Stimulated activated CD4-positive, alpha-beta T cell treated with anti-CD3 and anti-CD28 coated beads, Interleukin-4, amount 100 ng/mL, for 4 hours (primary cell): ENCODE results near the gene AKAP6.
"Not testable (repeated sequence)": the region's sequence is repeated elsewhere in the genome, so short reads cannot be mapped to it uniquely, and the experiment has no call there.

Source experiments
- DNase-seq, 2 experiments: peaks; one replicate each; pipeline ENCODE4 v3.0.0-alpha.2; 2020

Gene AKAP6

DNA sequence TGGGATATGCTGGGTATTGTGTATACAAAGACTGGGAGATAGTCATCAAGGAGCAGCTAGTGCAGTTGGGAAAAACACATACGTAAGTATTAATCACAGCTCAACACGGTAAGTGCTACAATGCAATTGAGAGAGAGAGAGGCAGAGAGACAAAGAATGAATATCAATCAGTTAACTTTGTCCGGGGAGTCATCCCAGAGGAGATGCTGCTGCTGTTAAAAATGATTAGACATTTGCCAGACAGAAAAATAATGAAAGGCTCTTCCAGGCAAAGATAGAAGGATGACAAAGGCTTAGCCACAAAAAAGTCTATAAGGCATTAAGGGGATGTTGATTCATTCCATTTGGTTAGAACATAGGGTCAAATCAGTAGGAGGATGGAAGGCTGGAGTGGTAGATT lies 45.1 kb downstream of the AKAP6 start:
- DNase-seq, result no peak

DNA sequence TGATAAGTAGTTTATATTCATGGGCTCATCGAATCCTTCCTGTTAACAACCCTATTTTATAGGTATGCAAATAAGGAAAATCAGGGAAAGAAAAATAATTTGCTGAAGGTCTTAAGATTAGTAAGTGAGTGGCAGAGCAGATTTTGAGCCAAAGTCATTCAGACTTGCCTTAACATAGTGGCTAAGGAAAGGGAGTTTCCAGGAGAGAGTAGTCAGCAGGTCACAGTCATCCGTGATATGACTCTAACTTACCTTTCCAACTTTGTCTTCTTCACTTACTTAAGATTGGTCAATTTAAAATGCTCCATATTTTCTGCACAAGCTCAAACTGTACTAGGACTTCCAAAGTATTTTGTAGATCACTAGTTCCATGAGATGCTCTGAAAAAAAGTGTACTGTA lies 46.6 kb downstream of the AKAP6 start:
- no peak for DNase-seq

DNA sequence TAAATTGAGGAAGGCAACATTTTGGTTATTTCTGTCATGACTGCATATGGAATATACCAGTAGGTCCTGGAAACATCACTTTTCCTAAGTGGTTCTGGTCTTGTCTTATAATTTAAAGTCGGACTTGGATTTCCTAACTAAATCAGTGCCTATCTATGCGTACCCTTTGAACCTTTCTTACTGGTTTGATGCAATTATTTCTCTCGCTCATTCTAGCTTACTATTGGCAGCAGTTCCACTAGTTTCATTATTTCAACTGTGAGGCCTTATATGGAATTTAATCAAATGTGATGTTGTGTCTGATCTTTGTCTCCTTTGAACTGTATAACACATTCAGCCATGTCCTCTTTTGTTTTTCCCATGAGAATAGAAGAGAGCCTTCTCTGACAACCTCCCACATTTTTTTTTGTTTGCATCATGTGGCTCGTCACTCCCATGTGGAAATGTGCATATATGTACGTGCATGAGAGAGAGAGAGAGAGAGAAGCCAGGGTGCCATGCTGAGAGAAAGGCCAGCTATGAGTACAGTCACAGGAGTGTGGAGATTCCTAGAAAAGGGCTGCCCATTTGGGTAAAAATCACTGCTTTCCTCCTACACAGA lies 48.0 kb downstream of the AKAP6 start:
- no peak for DNase-seq

DNA sequence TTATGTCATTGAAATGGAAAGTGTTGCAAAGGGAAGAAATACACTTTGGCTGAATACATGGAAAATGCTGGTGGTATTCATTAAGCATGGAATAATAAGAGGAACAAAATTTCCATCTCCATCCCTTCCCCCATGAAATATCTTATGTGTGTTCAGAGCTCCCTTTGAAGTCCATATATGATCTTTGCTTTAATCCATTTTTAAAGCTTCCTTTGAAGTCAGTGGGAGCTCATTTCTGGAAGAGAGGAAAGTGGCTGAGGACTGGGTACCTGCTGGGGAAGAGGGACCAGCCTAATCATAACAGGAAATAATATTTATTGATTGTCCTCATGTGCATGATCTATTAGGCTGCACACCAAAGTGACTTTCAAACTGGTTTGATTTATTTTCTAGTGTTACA lies 49.2 kb downstream of the AKAP6 start:
- no peak for DNase-seq

DNA sequence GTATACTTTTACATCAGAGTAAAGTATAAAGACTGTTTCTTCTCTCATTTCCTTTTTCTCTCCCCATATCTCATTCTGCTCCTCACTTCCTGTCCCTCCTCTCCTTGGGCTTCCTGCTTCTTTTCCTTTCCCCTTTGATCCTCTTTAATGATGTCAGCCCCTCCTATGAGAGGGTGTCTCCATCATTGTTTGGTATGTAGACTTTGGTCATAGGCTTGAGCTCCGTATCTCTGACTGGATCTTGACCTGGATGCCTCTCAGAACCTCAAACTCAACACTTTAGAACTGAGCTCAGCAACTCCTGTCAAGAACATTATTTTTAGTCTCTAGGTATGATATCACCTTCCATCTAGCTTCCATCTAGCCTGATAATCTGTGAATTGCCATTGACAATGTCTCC lies 50.3 kb downstream of the AKAP6 start:
- no peak for DNase-seq

DNA sequence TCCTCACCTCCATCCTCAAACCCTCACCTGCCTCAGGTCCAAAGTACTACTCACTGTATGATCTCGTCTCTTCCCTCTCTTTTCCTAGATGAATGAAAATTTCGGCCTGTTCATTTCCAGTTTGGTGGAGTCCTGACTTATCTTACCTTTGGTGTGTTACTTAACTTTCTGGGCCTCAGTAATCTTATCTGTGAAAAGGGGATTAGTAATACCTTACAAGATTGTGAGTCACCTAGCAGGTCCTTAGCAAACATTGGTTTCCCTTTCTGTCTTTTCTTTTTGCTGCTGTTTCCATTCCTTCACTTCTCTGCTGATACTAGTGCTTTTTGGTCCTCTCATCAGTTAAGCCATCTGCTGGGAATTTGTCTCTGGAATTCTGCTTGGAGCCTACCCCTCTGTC lies 52.8 kb downstream of the AKAP6 start:
- DNase-seq, result no peak

DNA sequence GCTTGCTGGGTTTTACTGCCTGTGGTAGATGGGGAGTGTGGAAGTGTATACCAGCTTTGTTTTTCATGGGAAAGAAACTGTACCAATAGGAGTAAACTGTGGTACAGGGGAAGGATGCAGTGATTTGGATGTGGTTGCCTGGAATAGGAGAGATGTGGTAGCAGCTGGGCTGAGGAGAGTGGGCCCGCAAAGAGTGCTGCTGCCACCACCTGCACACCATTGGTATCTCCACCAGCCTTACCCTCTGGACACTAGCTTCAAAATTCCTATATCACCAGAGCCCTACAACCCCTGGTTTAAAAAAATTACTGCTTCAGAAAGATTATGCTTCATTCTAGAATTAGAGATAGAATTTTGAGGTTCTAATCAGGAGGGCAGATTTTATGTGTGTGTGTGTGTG lies 53.6 kb downstream of the AKAP6 start:
- no peak for DNase-seq

DNA sequence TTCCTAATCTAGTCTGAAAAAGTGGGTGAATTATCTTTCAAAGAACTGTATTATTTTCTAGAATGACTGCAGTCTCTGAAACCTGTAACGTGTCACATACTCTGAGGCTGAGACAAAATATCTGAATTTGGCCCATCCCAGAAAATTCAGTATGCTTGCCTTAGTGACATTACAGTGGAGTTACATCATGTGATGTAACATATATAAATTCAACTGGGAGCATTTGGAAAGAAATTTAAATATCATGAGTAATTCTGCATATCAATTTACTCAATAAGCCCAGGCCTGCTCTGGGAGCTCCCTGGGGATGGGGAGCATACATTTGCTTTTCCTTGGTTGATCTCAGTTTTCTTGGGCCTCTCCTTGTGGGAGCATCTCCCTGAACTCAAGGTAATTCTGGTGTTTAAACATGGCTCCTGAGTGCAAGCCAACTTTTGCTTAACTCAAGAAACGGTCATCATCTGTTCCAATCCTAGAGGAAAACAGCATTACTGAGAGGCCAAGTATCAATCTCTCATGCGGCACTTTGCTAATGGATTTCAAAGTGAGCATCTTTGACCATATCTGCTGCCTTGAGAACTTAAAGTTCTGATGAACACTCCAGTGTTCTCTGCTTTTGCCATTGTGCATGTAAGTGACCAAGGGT lies 54.4 kb downstream of the AKAP6 start:
- DNase-seq, result no peak

DNA sequence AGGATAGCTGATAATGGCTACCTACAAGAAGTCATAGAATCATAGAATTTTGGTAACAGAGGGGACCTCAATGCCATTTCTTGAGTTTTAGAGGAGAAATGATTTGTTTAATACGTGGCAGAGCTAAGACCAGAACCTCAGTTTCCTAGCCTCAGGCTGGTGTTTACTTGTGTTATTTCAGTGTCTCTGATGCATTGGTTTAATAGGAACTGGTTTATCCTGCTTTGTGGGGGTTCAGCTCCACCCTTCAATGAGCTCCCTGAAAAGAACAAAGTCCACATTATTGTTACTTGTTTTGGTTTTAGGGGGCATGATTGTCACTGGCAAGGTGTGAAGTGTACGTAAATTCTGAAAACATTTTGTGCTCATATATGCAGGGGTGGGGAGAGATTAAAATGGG lies 55.4 kb downstream of the AKAP6 start:
- DNase-seq, result no peak

DNA sequence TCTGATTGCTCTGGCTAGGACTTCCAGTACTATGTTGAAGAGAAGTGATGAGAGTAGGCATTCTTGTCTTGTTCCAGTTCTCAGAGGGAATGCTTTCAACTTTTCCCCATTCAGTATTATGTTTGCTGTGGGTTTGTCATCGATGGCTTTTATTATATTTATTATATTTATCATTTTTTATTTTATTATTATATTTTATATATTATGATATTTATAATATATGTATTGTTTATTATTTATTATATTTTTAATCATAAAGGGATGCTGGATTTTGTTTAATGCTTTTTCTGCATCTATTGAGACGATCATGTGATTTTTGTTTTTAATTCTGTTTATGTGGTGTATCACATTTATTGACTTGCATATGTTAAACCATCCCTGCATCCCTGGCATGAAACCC lies 58.2 kb downstream of the AKAP6 start:
- not testable (repeated sequence) for DNase-seq

DNA sequence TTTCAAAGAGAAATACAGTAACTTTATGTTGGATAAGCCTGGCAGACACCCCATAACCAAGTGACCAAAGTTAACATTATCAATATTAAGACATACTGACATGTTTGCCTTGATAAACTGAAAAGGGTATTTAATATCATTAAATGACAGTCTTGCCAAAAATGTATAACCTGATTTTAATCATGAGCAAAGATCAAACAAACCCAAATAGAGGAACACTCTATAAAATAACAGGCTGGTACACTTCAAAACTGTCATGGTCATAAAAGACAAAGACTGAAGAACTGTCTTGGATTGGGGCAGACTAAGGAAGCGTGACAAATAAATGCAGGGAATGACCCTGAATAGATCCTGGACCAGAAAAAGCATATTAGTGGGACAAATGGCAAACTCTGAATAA lies 64.0 kb downstream of the AKAP6 start:
- DNase-seq, result no peak

DNA sequence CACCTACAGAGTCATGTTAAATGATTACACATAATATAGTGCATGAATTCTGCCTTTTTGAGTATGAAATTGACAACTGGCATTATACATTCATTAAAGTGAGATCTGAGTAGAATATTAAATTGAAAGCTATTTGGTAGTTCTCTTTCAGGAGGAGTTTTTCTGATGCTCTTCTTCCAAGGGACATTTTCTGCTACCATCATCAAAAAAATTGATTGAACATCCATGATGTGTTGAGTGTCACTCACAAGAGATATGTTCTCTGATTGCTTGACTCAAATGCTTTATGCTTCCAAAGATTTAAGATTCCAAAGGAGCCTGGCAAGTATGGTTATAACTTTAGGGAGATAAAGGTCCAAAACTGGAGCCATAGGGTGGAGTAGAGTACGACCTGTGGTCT lies 64.9 kb downstream of the AKAP6 start:
- no peak for DNase-seq

DNA sequence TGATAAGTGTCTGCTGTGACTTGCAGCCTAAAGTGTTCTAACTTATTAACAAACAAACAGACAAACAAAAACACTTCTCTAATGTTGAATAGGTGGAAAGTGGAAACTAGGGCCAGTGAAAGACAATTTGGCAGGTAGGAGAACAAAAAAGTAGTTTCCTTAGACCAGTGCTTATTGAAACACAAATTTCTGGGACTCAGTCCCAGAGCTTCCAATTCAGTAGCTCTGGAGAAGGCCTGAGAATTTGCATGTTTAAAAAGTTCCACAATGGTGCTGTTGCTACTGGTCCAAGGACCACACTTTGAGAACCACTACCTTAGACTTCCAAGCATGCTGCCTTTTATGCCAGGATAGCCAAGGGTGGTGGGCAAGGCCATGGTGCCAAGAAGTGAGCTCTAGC lies 67.8 kb downstream of the AKAP6 start:
- DNase-seq, result no peak

DNA sequence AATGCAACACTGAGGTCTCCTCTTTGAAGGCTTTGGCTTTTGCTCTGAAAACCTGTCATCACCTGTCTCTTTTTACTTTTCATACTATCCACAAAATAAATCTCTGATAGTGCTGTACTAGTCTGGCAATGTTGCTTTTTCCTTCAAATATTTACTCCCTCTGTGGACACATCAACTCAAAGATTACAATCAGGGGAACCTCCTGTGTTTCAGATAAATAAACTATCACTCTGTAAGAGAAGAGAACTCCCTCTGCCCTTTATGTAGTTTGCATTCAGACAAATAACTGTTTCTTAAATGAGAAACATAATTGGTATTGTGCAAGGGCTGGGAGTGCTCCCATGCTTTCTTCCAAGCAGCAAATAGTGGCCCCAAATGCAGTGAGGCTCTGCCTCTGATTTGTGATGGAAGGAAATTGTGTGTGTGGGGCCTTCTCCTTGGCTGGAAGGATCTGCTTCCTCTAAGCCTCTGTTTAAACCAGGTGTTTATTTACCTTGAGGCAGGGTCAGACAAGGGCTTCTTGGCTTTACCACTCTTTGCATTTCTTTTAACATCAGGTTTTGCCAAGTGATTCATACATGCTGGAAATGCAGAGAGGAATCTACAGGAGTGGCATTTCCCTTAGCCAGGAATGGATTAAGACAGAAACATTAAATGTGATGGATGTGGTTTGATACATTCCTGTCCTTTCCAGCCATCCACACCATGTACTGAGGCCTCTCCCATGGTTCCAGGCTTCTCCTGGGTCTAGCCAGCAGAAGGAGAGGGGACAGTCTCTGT lies 69.0 kb downstream of the AKAP6 start:
- DNase-seq, result no peak

DNA sequence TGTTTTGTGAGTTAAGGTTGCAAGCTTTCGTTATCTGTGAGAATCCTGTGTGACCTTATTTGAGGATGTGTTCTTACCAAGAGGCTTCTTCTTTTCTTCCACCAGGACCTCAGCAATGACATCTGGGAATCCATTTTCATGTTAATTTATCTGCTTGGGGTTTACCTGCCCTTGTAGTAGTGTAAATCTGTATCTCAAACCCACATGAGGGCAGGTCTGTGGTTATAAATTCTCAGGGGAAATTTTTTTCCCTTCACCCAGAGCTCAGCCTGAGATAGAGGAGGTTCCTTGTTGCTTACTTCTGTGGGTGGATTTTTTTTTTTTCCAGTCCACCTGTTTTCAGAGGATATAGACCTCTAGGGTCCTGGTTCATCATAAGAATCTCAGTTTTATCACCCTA lies 70.8 kb downstream of the AKAP6 start:
- no peak for DNase-seq

DNA sequence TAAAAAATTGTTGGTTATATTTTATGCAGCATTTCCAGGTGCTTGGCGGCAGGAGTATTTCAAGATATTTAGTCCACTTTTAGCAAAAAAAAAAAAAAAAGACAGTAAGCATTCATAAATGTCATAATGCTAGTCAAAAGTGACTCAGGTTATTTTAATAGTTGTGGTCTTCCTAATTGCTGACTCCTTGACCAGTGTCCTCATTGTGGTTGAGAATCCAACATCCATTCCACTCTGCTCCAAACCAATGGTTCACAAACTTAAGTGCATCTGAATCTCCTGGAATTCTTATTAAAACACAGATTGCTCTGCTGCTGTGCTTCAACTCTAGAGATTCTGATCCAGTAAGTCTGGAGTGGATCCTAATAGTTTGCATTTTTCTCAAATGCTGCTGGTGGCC lies 71.4 kb downstream of the AKAP6 start:
- DNase-seq, result no peak

DNA sequence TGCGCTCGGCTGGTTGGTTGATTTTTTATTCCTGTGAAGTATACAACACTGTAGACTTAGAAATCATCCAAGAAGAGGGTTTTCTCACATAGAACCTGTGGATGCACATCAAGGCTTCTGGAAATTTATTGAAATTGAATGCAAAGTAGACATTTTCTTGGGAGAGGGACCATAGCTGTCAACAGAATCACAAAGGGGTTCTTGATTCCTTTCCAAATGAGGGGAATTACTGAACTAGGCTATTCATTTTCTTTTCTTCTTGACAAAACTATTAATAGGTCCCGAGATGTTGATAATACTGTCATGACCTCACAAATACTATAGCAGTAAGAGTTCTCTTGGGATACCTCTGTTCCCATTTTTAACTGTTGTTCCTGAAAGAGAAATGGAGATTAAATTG lies 73.9 kb downstream of the AKAP6 start:
- no peak for DNase-seq

DNA sequence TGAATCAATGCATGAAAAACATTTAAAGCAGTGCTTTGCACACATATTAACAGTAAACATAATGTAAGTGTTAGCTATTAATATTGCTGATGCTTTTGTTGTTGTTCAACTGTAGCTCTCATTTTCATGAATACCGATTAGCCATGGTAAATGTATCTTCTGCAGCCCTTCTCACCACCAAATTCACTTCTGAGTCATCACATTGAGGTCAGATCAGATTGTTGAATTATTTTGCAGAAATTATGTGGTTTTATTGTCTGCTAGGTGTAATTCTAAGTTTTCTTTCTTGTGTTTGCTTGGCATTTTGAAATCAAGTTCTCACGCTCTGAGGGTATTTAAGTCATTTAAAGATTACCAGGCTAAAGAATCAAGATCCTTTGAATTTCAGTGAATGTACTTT lies 74.6 kb downstream of the AKAP6 start:
- no peak for DNase-seq

DNA sequence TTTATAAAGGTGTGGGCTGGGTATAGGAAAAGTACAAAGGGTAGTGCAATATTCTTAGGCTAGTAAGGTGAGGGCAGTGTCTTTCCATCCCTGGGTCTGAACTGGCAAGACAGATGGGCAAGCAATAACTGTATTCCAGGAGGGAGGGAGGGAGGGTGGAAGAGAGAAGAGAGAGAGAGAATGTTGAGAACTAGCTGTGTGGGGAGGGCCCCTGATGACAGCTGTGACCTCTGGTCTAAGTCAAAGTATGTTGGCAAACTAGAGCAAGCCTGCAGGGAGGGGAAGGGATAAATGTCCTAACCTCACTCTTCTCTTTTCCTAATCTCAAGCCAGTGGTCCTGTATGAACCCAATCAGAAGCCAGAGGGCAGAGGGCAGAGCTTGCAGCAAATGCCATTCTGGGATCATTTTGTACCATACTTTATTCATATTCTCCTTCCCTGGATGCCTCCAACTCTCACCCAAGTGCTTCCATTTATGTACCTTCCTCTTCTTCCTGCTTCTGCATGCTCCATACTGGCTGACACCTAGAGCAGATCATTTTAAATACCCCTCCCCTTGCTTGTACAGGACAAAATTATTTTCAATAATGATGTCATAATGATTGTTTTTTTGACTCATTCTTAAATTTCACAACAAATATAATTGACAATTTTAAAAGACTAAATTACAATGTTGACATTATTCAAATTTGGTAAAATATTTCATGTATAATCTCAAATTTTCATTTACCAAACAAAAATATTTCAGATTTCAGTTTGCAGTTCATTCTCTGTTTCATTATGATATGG lies 75.9 kb downstream of the AKAP6 start:
- DNase-seq, result no peak

DNA sequence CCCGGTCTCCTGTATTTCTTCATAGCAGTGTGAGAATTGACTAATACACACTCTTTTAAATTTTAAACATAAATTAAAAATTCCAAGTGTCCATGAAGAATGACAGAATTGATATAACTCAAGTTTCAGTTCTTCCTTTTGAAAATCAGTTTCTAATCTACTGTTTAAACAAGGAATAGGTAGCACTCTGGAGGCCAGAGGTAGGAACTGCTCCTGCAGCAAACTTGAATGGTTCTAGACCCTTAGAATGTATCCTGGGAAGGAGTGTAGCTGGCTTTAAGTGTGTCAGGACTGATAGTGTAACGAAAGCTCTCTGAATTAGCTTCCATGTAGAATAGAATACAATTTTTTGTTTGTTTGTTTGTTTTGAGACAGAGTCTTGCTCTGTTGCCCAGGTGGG lies 76.8 kb downstream of the AKAP6 start:
- no peak for DNase-seq

DNA sequence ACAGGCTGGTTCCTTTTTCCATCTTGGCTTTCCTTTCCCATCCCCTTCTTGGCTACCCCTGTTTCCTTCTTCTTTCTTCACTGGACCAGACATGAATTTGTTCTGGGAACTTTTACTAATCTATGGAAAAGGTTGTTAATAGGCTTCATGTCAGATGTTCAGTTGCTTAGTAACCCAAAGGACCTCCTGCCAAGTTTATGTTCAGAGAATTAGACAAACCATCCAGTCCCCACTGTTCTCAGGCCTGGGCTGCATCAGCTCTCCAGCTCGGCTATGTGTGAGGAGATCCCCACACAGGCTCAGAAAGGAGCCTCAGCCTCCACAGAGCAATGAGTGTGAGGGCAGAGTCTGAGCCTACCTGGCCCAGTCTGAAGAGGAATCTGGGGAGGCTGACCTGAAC lies 78.0 kb downstream of the AKAP6 start:
- DNase-seq, result no peak

DNA sequence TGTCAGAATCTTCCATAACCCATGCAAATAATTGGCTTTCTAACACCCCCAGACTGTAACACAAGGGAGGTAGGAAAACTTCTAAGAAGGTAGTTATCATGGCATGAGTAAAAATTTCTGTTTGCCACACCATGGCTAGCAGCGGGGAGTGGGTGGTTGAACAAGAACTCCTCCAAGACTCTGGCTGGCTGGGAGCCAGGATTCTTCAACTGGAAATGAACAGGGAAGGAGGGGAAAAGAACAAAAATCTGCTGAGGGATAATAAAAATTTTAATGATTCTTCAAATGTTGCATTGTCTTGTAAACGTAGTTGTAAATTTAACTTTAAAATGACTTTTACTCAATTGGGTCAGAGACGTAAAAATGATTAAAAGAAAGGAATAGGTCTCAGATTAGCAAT lies 78.9 kb downstream of the AKAP6 start:
- DNase-seq, result no peak

DNA sequence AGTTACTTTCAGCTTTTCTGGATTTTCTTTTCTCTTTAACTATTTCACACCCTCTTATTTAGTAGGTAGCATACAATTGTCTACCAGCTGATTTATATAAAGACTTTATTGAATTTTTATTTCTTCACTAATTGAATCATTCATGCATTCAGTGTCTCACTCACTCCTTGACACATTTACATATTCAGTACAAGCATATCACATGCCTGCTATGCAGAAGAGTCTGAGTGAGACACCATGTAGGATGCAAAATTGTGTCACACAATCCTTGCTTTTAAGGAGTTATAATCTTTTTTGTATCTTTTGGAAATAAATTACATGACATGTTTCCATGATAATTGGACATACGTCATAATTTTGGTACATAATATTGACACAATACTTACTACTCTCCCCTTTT lies 83.0 kb downstream of the AKAP6 start:
- DNase-seq, result no peak

DNA sequence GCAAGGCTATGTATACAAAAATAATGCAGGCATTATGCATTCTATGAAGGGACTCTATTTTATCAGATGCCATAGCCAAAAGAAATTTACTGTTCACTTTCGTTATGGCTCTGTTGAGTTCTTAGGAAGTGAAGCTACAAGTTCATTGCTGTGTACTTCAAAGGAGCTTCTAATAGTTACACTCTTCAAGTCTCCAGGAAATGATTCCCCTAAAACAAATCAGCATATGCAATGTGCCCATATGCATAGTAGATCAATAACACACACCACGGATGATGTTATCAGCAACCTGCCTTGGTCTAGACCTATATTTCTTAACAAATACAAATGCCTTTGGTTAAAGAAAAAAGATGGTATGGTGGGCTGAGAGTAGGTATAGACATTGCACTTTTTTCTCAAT lies 83.4 kb downstream of the AKAP6 start:
- no peak for DNase-seq
